Fibroblast of lung (primary cell): ENCODE data around the gene DDRGK1. TPM values are rescaled to one million over a fixed set of nuclear protein-coding genes. Genes with fewer than 3 reads are reported as not detected.

Experiments used
- DNase-seq, 2 donors: peaks; one replicate each; pipeline versions ENCODE4 v3.0.0 to v3.0.0-alpha.2; 2010; ENCODE audit warnings: low read depth in 2 of 2
- H2AFZ ChIP-seq: 2 replicates; pipeline ENCODE4 v1.5.1; 2012; ENCODE audit warnings: low read length, control low read depth, inconsistent platforms
- H3K27ac ChIP-seq: 2 replicates; pipeline ENCODE4 v1.5.1; 2011; ENCODE audit warnings: low read length, control low read depth; ENCODE audit not compliant: insufficient read depth
- H3K27me3 ChIP-seq: 2 replicates; pipeline ENCODE4 v1.5.1; 2011; ENCODE audit warnings: mild to moderate bottlenecking, low read length; ENCODE audit not compliant: control insufficient read depth, insufficient read depth
- H3K36me3 ChIP-seq: 2 replicates; pipeline ENCODE4 v1.5.1; 2011; ENCODE audit warnings: low read length; ENCODE audit not compliant: control insufficient read depth, insufficient read depth
- H3K4me1 ChIP-seq: 2 replicates; pipeline ENCODE4 v1.5.1; 2011; ENCODE audit warnings: low read length; ENCODE audit not compliant: control insufficient read depth, insufficient read depth; ENCODE audit errors: extremely low read depth
- H3K4me2 ChIP-seq: 2 replicates; pipeline ENCODE4 v1.5.1; 2011; ENCODE audit warnings: low read length, control low read depth; ENCODE audit not compliant: insufficient read depth; ENCODE audit errors: extremely low read depth
- H3K4me3 ChIP-seq, 4 experiments: fragments of 200-600 bp in 1 of 4; sonication (generic) in 1 of 4; replicated peaks in 1 of 4; 2 replicates each; pipeline ENCODE4 v1.5.1; 2011 to 2016; ENCODE audit warnings: low read length in 4 of 4, low read depth in 3 of 4, mild to moderate bottlenecking in 3 of 4, control low read depth in 2 of 4, inconsistent platforms in 1 of 4, mixed read lengths in 1 of 4; ENCODE audit not compliant: insufficient read depth in 1 of 4; ENCODE audit errors: control extremely low read depth in 1 of 4
- H3K79me2 ChIP-seq: 2 replicates; pipeline ENCODE4 v1.5.1; 2012; ENCODE audit warnings: mild to moderate bottlenecking, low read length, inconsistent platforms; ENCODE audit not compliant: control insufficient read depth, insufficient read depth
- H3K9ac ChIP-seq: 2 replicates; pipeline ENCODE4 v1.5.1; 2011; ENCODE audit warnings: mild to moderate bottlenecking, low read length, control low read depth; ENCODE audit not compliant: insufficient read depth
- H3K9me3 ChIP-seq: 2 replicates; pipeline ENCODE4 v1.5.1; 2012; ENCODE audit warnings: low read depth, low read length; ENCODE audit not compliant: control insufficient read depth, insufficient read depth
- H4K20me1 ChIP-seq: 2 replicates; pipeline ENCODE4 v1.5.1; 2011; ENCODE audit warnings: low read length; ENCODE audit not compliant: control insufficient read depth, insufficient read depth; ENCODE audit errors: extremely low read depth
- CTCF ChIP-seq, 2 donors: IDR thresholded peaks in 1 of 2; conservative IDR thresholded peaks in 1 of 2; 1 replicate in 1 of 2; 2 replicates in 1 of 2; pipeline ENCODE4 v1.5.1; 2011 to 2012; ENCODE audit warnings: low read length in 2 of 2, control low read depth in 1 of 2, inconsistent platforms in 1 of 2, low read depth in 1 of 2, mild to moderate bottlenecking in 1 of 2
- EZH2 ChIP-seq: IDR thresholded peaks from 2 replicates; pipeline ENCODE4 v1.5.1; 2012; ENCODE audit warnings: low read length, control low read depth, mild to moderate bottlenecking; ENCODE audit errors: missing control alignments
- polyA plus RNA-seq, 2 donors: library from polyadenylated mRNA; depleted of rRNA in 1 of 2; stranded (reverse) in 1 of 2; unstranded in 1 of 2; fragments of >200 nt; gene quantifications; 2 replicates each; pipeline ENCODE4 v1.2.1, GENCODE V29; 2011 to 2012; ENCODE audit warnings: missing spikeins in 1 of 2
- total RNA-seq: library from RNA; depleted of rRNA; stranded (reverse); fragments of >200 nt; gene quantifications from 2 replicates; pipeline ENCODE4 v1.2.1, GENCODE V29; 2014

DDRGK1 gene
- total and polyA plus RNA-seq, 2 donors (not counting 1 experiment from before 2014, with no cell fraction given) = 35.5 to 37.5 TPM

- no peak overlapping the region for H3K9ac ChIP-seq
- no peak for DNase-seq
- H3K4me2 ChIP-seq = no peak overlapping the region
- no peak overlapping the region for H3K4me3 ChIP-seq
- no peak for TF ChIP-seq CTCF (conservative IDR thresholded peaks at IDR 0.05 in 1 of 2, IDR thresholded peaks at IDR 0.05 in 1 of 2; ENCODE audit: low read depth in 1 of 2, low read length in 2 of 2)
- H3K9me3 ChIP-seq = no peaks in the 10 kb centered on the region
- no peaks in the 10 kb centered on the region for H3K27me3 ChIP-seq
- peaks cover 3% of the 10 kb centered on the region for H4K20me1 ChIP-seq
- H3K27ac ChIP-seq = no peak overlapping the region
- no peaks in the 10 kb centered on the region for H3K4me1 ChIP-seq
- peaks cover 10% of the 10 kb centered on the region for H3K36me3 ChIP-seq
- H2AFZ ChIP-seq = no peak overlapping the region
- H3K79me2 ChIP-seq = peaks cover 64% of the 10 kb centered on the region
Observed at GRCh38 chr20:3150908-3151307, 53.6 kb downstream of the DDRGK1 start.

- Histone ChIP-seq H3K4me3 (no peak overlapping the region), H3K36me3 (peaks cover 10% of the 10 kb centered on the region), H3K4me1 (no peaks in the 10 kb centered on the region), H2AFZ (no peak overlapping the region), H3K27ac (no peak overlapping the region), H4K20me1 (no peaks in the 10 kb centered on the region), H3K9ac (no peak overlapping the region), H3K79me2 (peaks cover 34% of the 10 kb centered on the region), H3K27me3 (no peaks in the 10 kb centered on the region), H3K4me2 (no peak overlapping the region), H3K9me3 (no peaks in the 10 kb centered on the region)
- no peak for TF ChIP-seq EZH2
- no peak for TF ChIP-seq CTCF (conservative IDR thresholded peaks at IDR 0.05 in 1 of 2, IDR thresholded peaks at IDR 0.05 in 1 of 2; ENCODE audit: low read depth in 1 of 2, low read length in 2 of 2)
- DNase-seq = peak in 1 of 2 donors; percentile 56
Observed at GRCh38 chr20:3146732-3147341, 57.6 kb downstream of the DDRGK1 start.

GRCh38 chr20:3141757-3142156, 62.7 kb downstream of the DDRGK1 start:
- no peaks in the 10 kb centered on the region for H3K4me1 ChIP-seq
- H3K4me3 ChIP-seq = no peak overlapping the region
- peaks cover 3% of the 10 kb centered on the region for H3K79me2 ChIP-seq
- no peak overlapping the region for H2AFZ ChIP-seq
- H3K4me2 ChIP-seq = no peak overlapping the region
- TF ChIP-seq EZH2 = no peak
- no peak for TF ChIP-seq CTCF (conservative IDR thresholded peaks at IDR 0.05 in 1 of 2, IDR thresholded peaks at IDR 0.05 in 1 of 2; ENCODE audit: low read depth in 1 of 2, low read length in 2 of 2)
- no peaks in the 10 kb centered on the region for H3K9me3 ChIP-seq
- no peaks in the 10 kb centered on the region for H3K27me3 ChIP-seq
- no peaks in the 10 kb centered on the region for H3K36me3 ChIP-seq
- H3K27ac ChIP-seq = no peak overlapping the region
- no peak for DNase-seq
- H4K20me1 ChIP-seq = no peaks in the 10 kb centered on the region
- no peak overlapping the region for H3K9ac ChIP-seq

Other genes with a start within 250 kb of the DDRGK1 start
- gene GNRH2, start 161.1 kb downstream of the DDRGK1 start, total RNA-seq = not detected in 2 replicates
- gene GNRH2, start 161.1 kb downstream of the DDRGK1 start, polyA plus RNA-seq = not detected in 2 replicates
- gene MRPS26, start 158.6 kb downstream of the DDRGK1 start, total RNA-seq = 37.0 and 42.6 TPM in 2 replicates
- gene MRPS26, start 158.6 kb downstream of the DDRGK1 start, polyA plus RNA-seq = 16.1 and 19.2 TPM in 2 replicates
- gene OXT, start 133.1 kb downstream of the DDRGK1 start, total RNA-seq = not detected in 2 replicates
- not detected in 2 replicates for gene OXT, start 133.1 kb downstream of the DDRGK1 start, polyA plus RNA-seq
- gene AVP, start 120.0 kb downstream of the DDRGK1 start, total RNA-seq = not detected in 2 replicates
- not detected in 2 replicates for gene AVP, start 120.0 kb downstream of the DDRGK1 start, polyA plus RNA-seq
- 9.6 and 10.8 TPM in 2 replicates for gene FASTKD5, start 44.8 kb downstream of the DDRGK1 start, total RNA-seq
- gene FASTKD5, start 44.8 kb downstream of the DDRGK1 start, polyA plus RNA-seq = 11.9 and 12.8 TPM in 2 replicates
- 2.1 and 3.3 TPM in 2 replicates for gene UBOX5, start 44.8 kb downstream of the DDRGK1 start, total RNA-seq
- 3.6 and 3.9 TPM in 2 replicates for gene UBOX5, start 44.8 kb downstream of the DDRGK1 start, polyA plus RNA-seq
- gene LZTS3, start 31.1 kb downstream of the DDRGK1 start, total RNA-seq = 3.3 and 6.1 TPM in 2 replicates
- gene LZTS3, start 31.1 kb downstream of the DDRGK1 start, polyA plus RNA-seq = 2.4 and 2.6 TPM in 2 replicates
- 15.9 and 21.3 TPM in 2 replicates for gene ITPA, start 4.8 kb upstream of the DDRGK1 start, total RNA-seq
- gene ITPA, start 4.8 kb upstream of the DDRGK1 start, polyA plus RNA-seq = 32.2 and 37.8 TPM in 2 replicates
- gene SLC4A11, start 34.5 kb upstream of the DDRGK1 start, total RNA-seq = 0.51 and 1.7 TPM in 2 replicates
- gene SLC4A11, start 34.5 kb upstream of the DDRGK1 start, polyA plus RNA-seq = 0.56 and 1.1 TPM in 2 replicates
- gene DNAAF9, start 203.0 kb upstream of the DDRGK1 start, total RNA-seq = 11.8 and 19.2 TPM in 2 replicates
- 10.6 and 11.7 TPM in 2 replicates for gene DNAAF9, start 203.0 kb upstream of the DDRGK1 start, polyA plus RNA-seq